ENCODE measurements around the gene SIRT3.

The SIRT3 gene

DNA sequence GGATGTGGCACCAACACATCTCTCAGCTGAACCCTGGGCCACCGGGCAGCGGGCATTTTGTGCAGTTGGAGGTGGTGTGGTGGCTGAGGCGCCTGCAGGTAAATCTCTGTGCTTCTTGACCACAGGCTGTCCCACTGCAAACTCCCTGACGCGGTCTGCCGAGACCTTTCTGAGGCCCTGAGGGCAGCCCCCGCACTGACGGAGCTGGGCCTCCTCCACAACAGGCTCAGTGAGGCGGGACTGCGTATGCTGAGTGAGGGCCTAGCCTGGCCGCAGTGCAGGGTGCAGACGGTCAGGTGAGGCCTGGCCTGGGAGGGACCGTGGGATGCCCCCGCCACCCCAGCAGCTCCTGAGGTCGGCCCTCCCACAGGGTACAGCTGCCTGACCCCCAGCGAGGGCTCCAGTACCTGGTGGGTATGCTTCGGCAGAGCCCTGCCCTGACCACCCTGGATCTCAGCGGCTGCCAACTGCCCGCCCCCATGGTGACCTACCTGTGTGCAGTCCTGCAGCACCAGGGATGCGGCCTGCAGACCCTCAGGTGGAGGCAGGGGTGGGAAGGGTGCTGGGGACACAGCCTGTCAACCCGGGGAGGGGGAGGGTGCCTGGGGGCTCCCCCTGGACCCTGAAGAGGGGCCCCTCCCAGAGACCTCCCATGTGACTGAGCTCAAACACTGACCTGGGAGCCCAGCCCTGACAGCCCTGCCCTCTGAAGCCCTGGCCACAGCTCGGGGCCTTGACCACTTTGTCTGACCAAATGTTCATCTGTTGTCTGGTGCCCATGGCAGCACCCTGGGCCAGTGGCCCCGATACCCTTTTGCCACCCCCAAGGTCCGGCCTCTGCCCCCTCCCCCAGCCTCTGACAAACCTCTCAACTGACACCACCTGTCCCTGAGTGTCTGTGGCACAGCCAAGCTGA lies 48.2 kb upstream of the SIRT3 start:
- Histone ChIP-seq H3K4me1 (ENCODE audit: low read length) (no peaks in the 10 kb centered on the region), H3K27me3 (replicated peaks; ENCODE audit: insufficient read depth, low read length) (peaks cover 45% of the 10 kb centered on the region), H4K20me1 (ENCODE audit: insufficient read depth, low read length) (no peaks in the 10 kb centered on the region), H3K79me2 (ENCODE audit: low read length) (no peaks in the 10 kb centered on the region), H3K27ac (ENCODE audit: low read length) (no peak overlapping the region), H3F3A (ENCODE audit: insufficient read depth, low read length) (no peaks in the 10 kb centered on the region), H3K36me3 (replicated peaks; ENCODE audit: insufficient read depth, low read length) (no peaks in the 10 kb centered on the region), H3K4me2 (ENCODE audit: low read depth, low read length) (no peak overlapping the region), H3K9me3 (replicated peaks; ENCODE audit: insufficient read depth, low read length) (no peaks in the 10 kb centered on the region), H3K9ac (ENCODE audit: low read length) (no peak overlapping the region), H3K9me2 (replicated peaks; ENCODE audit: insufficient read depth, low read length) (no peaks in the 10 kb centered on the region), H3K4me3 (ENCODE audit: low read length) (no peak overlapping the region), H2AFZ (ENCODE audit: low read length) (no peak overlapping the region)
- no peak for DNase-seq
- TF ChIP-seq EZH2 (optimal IDR thresholded peaks at IDR 0.05; ENCODE audit: low read depth, low read length): no peak
- no peak for TF ChIP-seq EZH2phosphoT487 (IDR thresholded peaks at IDR 0.05; ENCODE audit: low read length)
- TF ChIP-seq, protein P1, sequence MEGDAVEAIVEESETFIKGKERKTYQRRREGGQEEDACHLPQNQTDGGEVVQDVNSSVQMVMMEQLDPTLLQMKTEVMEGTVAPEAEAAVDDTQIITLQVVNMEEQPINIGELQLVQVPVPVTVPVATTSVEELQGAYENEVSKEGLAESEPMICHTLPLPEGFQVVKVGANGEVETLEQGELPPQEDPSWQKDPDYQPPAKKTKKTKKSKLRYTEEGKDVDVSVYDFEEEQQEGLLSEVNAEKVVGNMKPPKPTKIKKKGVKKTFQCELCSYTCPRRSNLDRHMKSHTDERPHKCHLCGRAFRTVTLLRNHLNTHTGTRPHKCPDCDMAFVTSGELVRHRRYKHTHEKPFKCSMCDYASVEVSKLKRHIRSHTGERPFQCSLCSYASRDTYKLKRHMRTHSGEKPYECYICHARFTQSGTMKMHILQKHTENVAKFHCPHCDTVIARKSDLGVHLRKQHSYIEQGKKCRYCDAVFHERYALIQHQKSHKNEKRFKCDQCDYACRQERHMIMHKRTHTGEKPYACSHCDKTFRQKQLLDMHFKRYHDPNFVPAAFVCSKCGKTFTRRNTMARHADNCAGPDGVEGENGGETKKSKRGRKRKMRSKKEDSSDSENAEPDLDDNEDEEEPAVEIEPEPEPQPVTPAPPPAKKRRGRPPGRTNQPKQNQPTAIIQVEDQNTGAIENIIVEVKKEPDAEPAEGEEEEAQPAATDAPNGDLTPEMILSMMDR (IDR thresholded peaks at IDR 0.05; ENCODE audit: low read length): no peak

DNA sequence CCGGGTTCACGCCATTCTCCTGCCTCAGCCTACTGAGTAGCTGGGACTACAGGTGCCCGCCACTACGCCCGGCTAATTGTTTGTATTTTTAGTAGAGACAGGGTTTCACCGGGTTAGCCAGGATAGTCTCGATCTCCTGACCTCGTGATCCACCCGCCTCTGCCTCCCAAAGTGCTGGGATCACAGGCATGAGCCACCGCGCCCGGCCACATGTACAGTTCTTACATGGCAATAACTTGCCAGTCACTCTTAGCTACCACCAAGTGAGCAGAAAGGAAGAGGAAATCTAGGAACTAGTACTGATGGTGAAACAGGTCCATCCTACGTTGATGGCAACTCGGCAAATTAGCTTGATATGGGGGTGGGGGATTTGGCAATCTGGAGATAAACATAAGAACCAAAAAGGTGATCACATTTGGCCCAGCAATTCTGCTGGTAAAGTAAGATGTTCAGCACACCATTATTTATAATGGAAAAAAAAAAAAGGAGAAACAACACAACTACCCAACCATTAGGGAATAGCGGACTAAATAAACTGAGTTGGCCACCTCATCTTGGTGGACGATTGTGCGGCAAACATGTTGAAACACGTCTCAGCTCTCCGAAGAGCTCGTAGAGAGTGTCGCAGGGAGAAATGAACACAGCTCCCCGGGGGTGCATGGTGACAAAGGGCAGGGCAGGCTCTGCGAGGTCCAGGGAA lies 47.4 kb upstream of the SIRT3 start:
- TF ChIP-seq, protein P1 (IDR thresholded peaks at IDR 0.05; ENCODE audit: low read length): no peak
- TF ChIP-seq EZH2 (optimal IDR thresholded peaks at IDR 0.05; ENCODE audit: low read depth, low read length) (no peak), EZH2phosphoT487 (IDR thresholded peaks at IDR 0.05; ENCODE audit: low read length) (no peak)
- no peak overlapping the region for H3K4me2 ChIP-seq (ENCODE audit: low read depth, low read length)
- peaks cover 45% of the 10 kb centered on the region for H3K27me3 ChIP-seq (replicated peaks; ENCODE audit: insufficient read depth, low read length)
- no peaks in the 10 kb centered on the region for H3F3A ChIP-seq (ENCODE audit: insufficient read depth, low read length)
- no peak for DNase-seq
- no peak overlapping the region for H3K9ac ChIP-seq (ENCODE audit: low read length)
- no peak overlapping the region for H3K4me3 ChIP-seq (ENCODE audit: low read length)
- H2AFZ ChIP-seq (ENCODE audit: low read length): no peak overlapping the region
- no peaks in the 10 kb centered on the region for H3K36me3 ChIP-seq (replicated peaks; ENCODE audit: insufficient read depth, low read length)
- no peak overlapping the region for H3K27ac ChIP-seq (ENCODE audit: low read length)
- no peaks in the 10 kb centered on the region for H3K9me3 ChIP-seq (replicated peaks; ENCODE audit: insufficient read depth, low read length)
- no peaks in the 10 kb centered on the region for H3K9me2 ChIP-seq (replicated peaks; ENCODE audit: insufficient read depth, low read length)
- H3K4me1 ChIP-seq (ENCODE audit: low read length): no peaks in the 10 kb centered on the region
- no peaks in the 10 kb centered on the region for H3K79me2 ChIP-seq (ENCODE audit: low read length)
- no peaks in the 10 kb centered on the region for H4K20me1 ChIP-seq (ENCODE audit: insufficient read depth, low read length)

DNA sequence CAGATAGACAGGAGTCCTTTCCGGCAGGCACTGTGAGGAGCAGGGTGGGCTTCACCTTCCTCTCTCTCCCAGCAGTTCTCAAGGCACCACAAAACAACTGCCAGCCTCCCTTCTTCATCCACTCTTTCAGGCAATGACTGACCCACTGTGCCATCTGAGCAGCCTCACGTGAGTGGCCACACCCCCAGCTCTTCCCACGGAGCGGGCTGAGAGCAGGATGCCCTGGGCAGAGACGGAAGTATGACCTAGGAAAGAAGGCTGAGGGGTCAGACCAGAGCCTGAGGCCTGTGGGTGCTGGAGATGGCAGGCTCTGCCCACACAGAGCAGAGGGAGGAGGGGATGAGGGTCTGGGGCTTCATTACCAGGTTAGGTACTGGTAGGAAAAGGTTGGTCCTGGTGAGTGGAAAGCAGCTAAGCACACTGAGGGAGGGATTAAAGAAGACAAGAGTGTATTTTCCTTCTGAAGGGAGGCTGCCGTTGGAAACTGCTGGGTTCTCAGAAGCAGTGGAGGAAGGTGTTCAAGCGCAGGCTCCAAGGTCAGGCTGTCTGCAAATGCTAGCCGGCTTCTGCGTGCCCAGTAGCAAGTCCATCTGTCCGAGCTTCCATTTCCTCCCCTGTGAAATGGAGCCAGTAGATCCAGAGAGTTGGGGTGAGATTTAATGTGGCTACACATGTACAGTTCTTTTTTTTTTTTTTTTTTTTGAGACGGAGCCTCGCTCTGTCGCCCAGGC lies 46.7 kb upstream of the SIRT3 start:
- H3K27me3 ChIP-seq (replicated peaks; ENCODE audit: insufficient read depth, low read length): peaks cover 37% of the 10 kb centered on the region
- H3K36me3 ChIP-seq (replicated peaks; ENCODE audit: insufficient read depth, low read length): no peaks in the 10 kb centered on the region
- H4K20me1 ChIP-seq (ENCODE audit: insufficient read depth, low read length): no peaks in the 10 kb centered on the region
- no peak for DNase-seq
- no peak overlapping the region for H3K9ac ChIP-seq (ENCODE audit: low read length)
- no peaks in the 10 kb centered on the region for H3K79me2 ChIP-seq (ENCODE audit: low read length)
- no peak overlapping the region for H2AFZ ChIP-seq (ENCODE audit: low read length)
- H3K4me1 ChIP-seq (ENCODE audit: low read length): no peaks in the 10 kb centered on the region
- no peaks in the 10 kb centered on the region for H3F3A ChIP-seq (ENCODE audit: insufficient read depth, low read length)
- H3K27ac ChIP-seq (ENCODE audit: low read length): no peak overlapping the region
- no peaks in the 10 kb centered on the region for H3K9me3 ChIP-seq (replicated peaks; ENCODE audit: insufficient read depth, low read length)
- H3K4me3 ChIP-seq (ENCODE audit: low read length): no peak overlapping the region
- H3K4me2 ChIP-seq (ENCODE audit: low read depth, low read length): no peak overlapping the region
- no peaks in the 10 kb centered on the region for H3K9me2 ChIP-seq (replicated peaks; ENCODE audit: insufficient read depth, low read length)
- TF ChIP-seq EZH2phosphoT487 (IDR thresholded peaks at IDR 0.05; ENCODE audit: low read length): no peak
- TF ChIP-seq EZH2 (optimal IDR thresholded peaks at IDR 0.05; ENCODE audit: low read depth, low read length): no peak
- TF ChIP-seq, protein P1 (IDR thresholded peaks at IDR 0.05; ENCODE audit: low read length): no peak
